Putamen (tissue), 1 donor: Measurements from ENCODE around the gene PYGO2.
A peak's percentile ranks its signal among the peaks of the same experiment; 100 is the strongest.

Experiments used
- DNase-seq: peaks from one replicate; pipeline ENCODE4 v3.0.0-alpha.2; 2016; ENCODE audit warnings: low spot score

The PYGO2 gene

DNA sequence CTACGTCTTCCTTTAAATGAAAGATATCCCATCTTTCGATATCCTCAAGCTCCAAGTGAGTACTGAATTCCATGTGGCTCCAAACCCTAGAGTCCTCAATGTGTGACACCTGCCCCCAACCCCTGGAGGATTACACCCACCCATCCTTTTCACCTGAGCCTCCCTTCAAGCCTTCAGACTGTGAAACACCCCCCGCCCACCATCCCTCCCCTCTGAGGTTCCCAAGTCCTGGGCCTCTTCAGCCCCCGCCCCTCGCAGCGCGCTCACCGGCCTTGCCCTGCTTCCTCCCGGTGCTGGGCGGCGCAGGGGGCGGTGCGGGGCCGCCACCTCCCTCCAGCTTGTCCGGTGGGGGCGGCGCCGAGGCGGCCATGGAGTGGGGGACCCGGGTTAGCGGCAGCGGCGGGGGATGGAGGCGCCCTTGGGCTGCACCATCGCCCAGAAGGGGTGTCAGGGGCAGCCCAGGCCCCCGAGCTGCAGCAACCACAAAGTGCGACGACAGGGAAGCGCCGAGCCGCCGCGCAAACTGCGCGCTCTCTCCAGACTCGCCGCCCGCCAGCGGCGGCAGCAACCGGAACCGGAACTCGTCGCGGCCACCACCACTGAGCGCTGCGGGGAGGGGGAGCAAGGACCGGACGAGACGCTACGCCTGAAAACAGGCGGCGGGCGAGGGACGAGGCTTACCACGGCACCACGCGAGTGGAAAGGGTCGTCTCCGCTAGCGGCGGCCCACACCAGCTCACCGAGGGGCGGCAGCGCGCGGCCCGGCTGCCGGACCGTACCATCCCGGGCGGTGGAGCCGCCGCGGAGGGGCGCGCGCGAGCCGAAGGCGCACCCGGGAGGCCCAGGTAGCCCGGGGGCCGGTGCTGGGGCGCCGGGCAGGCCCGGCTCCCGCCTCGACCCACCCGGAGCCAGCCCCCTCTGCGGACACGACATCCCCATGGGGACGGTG lies at the start of gene PYGO2:
Gene PYGO2, minus strand, starts transcription at position 576 of the 949 bp plus-strand sequence. Its CDS starts 206 bp downstream, at position 370.
- peak; percentile 71 for DNase-seq

DNA sequence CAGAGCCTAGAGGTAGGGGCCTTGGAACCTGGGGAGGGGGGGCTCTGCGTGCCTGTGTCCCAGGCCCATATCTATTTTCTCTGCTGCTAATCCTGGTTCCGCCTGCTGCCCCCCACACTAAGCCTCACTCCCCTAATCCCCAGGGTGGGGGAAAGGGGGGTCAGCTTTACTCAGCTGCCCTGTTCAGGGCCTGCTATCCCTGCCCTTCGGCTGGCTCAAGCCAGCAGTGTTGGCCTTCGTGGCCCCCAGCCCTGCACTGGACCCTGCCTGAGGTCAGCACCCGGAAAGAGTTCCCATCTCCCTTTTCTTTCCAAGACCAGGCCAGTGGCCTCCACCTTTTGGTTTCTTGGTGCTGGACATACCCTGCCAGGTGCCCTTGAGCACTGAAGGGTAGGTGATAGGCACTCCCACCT lies 49.4 kb upstream of the PYGO2 start:
- no peak for DNase-seq

DNA sequence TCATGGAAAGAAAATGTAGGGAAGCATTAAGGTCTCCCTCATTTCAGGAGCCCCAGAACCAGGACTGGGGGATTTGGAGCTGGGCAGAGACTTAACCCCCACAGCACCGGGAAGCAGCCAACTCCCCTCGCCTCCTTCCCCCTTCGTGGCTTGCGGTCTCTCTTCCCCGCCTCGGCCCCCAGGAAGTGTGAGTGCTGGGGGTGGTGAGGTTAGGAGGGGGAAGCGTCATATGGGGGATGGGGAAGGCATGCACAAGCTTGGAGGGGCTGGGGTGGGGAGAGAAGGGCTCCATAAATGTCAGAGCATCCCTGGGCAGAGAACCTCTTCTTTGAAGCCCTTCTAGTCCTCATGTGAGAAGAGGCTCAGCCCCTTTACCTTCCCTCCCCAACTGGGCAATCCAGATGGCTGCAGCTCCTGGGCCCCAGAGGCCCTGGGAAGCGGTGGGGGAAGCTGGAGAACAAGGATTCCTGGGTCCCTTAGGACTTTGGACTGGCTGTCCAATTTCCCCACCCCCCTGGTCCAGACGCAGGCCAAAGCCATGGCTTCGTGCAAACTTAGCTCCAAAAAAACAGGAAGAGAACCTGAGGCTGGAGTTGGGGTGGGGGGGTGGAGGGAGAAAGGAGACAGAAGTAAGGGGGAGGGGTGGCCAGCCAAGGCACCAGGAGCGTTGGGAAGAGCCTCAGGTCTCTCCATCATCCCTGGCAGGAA lies 48.8 kb upstream of the PYGO2 start:
- DNase-seq, result no peak

DNA sequence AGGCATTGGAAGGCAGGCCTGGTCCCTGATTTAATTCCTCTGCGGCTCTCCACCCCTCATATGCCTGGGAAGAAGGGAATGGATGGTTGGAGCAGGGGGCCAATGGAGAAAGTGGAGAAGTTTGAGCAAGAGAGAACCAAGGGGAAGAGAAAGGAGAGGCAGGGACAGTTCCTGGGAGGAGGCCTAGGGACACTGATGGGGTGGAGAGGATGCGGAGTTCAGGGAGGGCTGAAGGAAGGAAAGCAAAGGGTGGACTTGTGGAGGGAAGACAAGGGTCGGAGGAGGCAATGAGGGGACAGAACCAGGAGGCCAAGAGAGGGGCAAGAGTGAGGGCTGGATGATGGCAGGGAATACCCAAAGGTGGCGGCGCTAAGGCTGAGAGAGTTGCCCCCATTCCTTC lies 48.2 kb upstream of the PYGO2 start:
- DNase-seq, result no peak

- no peak for DNase-seq
These were observed 47.7 kb upstream of the PYGO2 start for GRCh38 chr1:155009221-155009711.

GRCh38 chr1:155008015-155008941 lies 46.7 kb upstream of the PYGO2 start:
- DNase-seq, result no peak

- no peak for DNase-seq
These were observed 45.8 kb upstream of the PYGO2 start for GRCh38 chr1:155007251-155007828.

- peak; percentile 66 for DNase-seq
These were observed 45.1 kb upstream of the PYGO2 start for GRCh38 chr1:155006601-155007101.

DNA sequence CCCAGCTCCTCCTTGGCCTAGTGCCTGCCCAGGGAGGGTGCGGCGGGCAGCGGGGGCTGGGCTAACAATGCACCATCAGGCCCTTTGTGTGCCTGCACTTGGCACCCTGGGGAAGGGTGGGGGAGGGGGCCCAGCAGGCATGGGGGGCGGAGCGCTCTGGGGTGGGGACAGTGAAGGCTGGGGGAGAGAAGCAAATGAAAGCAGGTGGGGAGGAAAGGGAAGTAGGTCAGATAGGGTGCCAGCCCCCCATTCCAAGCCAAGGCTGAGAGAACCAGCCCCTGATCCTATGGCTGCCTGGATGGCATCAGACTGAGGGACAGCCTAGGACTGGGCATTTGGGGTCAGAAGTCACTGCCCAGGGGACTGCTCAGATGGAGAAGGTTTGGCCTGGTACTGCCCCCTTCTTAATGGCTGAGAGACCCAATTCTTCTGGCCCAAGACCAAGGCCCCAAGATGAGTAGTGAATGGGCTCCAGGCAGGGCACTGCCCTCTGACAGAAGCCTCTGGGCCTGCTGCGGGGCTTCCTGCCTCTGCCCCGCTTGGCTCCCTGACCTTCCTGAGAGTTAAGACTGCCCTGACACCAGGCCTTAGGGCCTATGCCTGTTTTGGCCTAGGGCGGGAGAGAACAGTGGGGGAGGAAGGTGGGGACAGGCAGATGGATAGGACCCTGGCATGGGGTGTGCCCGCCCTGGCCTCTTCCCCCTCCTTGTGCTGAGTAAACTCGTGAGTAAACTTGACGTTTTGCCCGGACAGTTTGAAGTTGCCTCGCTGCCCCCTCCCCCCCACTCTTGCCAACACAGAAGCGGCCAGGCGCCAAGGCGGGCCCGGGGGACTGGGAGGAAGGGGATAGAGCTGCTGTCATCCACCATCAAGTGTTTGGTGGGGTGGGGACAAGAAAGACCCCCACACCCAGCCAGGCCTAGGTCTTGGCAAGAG lies 43.8 kb upstream of the PYGO2 start:
- peak; percentile 84 for DNase-seq

DNA sequence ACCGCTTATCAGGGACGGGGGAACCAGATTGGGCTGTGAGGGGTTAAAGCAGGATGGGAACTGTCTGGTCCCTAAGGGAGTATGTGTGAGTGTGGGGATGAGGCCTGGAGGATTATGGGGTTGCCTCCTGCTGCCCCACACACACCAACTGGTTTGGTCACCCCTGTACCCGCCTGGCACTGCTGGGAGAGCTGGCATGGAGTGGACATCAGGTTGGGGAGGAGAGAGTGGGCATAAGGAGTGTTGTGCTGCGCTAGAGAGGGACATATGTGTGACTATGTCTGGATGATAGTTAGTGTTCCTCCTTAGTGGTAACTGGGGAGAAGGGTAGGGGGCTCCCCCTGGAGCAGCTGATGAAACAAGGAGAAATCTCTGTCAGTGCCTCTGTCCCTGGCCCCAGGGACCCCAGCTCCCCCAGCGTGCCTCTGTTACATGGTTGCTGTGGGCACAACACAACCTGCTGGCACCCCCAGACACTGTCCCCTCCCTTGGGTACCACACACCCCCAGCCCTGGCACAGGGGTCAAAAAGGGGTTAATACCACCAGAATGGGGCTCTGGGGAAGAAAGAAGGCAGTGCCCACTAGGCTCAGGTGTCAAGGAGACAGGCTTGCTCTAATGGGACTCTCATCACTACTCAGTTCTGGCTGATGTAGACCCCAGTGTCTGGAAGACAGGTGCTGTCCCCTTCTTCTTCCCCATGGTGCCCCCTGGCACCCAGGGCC lies 42.9 kb upstream of the PYGO2 start:
- DNase-seq, result no peak

- peak; percentile 66 for DNase-seq
These were observed 42.3 kb upstream of the PYGO2 start for GRCh38 chr1:155003766-155004351.

DNA sequence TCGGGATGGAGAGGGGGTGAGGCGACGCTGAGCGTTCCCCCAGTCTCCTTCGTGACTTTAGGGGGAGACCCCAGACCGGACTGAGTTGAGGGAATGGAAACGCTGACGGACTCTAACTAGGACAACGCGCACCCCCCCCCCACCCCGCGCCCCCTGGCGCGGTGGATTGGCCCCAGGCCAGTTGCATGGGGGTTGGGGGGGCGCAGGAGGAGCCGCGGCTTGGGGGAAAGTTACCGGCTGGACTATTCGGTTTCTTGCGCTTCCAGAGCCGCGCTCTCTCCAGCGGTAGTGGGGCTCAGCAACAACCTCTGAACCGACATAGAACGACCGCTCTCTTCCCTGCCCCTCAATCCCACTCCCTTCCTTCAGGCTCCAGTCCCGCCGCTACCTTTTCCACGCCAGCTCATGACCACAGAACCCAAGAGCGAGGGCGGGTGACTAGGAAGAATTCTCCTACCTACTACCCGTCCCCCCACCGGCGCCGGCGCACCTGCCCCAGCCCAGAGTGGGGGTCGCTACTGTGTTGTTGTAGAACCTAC lies 41.7 kb upstream of the PYGO2 start:
- no peak for DNase-seq

DNA sequence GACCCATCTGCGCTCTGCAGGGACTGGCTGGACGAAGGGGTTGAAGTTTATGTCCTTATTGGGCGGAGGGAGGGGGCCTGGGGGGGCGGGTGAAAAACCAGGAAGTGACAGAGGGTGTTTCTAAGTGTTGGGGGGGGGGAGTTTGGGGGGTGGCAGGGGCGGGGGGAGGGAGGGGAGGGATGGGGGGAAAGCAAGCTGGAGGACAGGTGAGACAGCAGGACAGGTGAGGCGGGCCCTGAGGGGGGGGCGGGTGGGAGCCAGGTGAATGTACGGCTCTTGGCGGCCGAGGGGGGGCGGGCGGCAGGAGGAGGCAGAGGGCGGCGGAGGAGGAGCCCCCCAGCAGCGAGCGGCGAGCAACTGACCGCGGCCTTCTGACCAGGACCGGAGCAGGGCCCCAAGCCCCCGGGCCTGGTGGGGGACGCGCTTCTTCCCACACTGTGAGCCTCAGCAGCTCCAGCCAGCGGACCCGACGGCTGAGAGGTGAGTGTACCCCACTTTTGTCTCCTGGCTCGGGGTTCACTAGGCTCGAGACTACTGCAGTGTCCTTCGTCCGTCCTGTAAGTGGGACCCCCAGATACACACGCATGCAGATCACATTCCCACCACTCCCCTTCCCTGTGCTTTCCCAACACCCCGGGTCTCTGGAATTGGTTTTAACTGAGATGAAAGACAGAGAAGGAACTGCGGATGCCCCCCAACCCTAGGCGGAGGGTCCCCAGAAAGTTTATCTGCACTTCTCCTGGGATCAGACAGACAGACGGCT lies 41.1 kb upstream of the PYGO2 start, which contains the start of gene ZBTB7B:
Gene ZBTB7B, plus strand, starts transcription at position 339 of the 763 bp plus-strand sequence. CDS start 11,859 bp downstream, outside the sequence.
- no peak for DNase-seq

GRCh38 chr1:155001675-155002463 lies 40.3 kb upstream of the PYGO2 start:
- DNase-seq, result peak; percentile 100

- DNase-seq, result no peak
These were observed 39.8 kb upstream of the PYGO2 start for GRCh38 chr1:155001425-155001674.

DNA sequence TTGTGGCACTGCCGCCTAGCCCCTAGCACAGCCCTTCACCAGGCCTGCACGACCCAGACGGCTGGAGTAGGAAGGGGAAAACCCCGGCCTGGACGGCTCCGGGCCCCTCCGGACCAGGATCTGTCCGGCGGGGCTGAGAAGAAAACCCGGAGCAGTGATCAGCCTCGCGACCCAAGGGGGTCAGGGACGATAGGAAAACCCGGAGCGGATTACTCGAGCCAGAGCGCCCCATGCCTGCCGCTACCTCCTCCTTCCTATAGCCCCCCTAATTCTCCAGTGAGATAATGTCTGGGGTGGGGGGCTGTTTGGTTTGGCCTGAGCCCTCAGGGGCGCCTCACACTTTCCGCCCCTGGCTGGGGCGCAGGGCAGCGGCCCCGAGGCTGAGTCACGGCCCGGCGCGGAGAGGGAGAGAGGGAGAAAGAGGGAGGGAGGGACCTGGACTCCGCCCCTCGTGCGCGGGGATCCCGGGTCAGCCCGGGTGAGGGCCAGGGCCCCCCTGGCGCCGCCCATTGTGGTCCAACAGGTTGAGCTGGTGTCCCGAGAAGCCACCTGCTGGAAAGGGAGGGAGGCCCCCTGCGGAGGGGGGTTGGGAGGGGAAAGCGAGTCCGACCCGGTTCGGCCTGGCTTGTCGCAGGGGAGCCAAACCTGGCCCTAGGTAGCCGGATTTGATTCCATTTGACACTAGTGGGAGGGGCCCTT lies 39.3 kb upstream of the PYGO2 start:
- peak; percentile 86 for DNase-seq

- no peak for DNase-seq
These were observed 38.8 kb upstream of the PYGO2 start for GRCh38 chr1:155000411-155000725.
